ENCODE measurements around the gene ESR2.

The ESR2 gene

DNA sequence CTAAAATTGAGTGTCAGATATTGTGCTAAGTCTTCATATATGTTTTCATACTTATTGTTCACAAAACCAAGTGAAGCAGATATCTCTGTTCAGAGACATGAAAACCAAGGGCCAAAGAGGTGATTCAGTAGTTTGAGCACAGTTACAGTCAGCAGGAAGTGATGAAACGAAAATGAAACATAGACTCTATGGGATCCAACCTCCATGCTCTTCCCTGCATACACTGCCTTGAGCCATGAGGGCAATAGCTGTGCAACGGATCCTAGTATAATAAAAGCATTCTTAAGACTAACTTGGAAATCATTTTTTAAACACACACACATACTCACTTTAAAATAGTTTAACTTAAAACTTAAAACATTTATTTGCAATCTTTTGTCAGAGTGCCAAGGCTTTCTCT is 27.9 kb downstream of the ESR2 start:
- DNase-seq (ENCODE audit: low spot score): peak; percentile 24

- DNase-seq (ENCODE audit: low spot score): no peak
Observed at GRCh38 chr14:64265222-64265621, 28.9 kb downstream of the ESR2 start.

- no peak for DNase-seq (ENCODE audit: low spot score)
Observed at GRCh38 chr14:64260418-64260817, 33.8 kb downstream of the ESR2 start.

- DNase-seq (ENCODE audit: low spot score): no peak
Observed at GRCh38 chr14:64255756-64256155, 38.4 kb downstream of the ESR2 start.

- DNase-seq (ENCODE audit: low spot score): no peak
Observed at GRCh38 chr14:64253672-64254071, 40.5 kb downstream of the ESR2 start.

DNA sequence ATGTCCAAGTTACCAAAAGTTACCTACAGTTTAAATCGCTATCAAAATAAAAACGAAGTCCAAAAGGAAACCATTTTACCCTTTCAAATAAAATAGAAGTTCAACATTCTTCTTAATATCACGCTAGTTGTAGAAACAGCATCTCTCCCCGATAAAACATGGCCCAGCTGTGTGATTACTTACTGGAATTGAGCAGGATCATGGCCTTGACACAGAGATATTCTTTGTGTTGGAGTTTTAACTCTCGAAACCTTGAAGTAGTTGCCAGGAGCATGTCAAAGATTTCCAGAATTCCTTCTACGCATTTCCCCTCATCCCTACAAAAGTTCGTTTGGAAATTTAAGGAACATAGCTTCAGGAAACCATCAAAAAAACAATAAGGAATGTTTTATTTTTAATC is 44.8 kb downstream of the ESR2 start:
- no peak for DNase-seq (ENCODE audit: low spot score)

DNA sequence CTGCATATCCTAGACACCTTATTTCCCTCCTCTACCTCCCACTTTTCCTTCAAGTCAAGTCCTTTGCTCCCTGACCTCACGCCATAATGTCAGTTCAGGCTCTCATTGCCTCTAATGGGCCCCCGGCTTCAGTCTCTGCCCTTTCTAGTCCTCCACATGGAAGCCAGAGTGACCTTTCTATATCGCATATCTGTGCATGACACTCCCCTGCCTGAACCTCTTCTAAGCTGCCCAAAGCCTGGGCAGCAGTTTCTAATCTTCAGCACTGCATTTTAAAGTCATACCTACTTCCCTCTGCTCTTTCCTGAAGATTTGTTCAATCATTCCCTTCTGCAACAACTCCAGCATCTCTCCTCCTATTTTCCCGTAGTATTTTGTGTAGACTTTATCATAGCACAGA is 45.5 kb downstream of the ESR2 start:
- DNase-seq (ENCODE audit: low spot score): no peak

GRCh38 chr14:64247195-64247594 is 47.0 kb downstream of the ESR2 start:
- no peak for DNase-seq (ENCODE audit: low spot score)

DNA sequence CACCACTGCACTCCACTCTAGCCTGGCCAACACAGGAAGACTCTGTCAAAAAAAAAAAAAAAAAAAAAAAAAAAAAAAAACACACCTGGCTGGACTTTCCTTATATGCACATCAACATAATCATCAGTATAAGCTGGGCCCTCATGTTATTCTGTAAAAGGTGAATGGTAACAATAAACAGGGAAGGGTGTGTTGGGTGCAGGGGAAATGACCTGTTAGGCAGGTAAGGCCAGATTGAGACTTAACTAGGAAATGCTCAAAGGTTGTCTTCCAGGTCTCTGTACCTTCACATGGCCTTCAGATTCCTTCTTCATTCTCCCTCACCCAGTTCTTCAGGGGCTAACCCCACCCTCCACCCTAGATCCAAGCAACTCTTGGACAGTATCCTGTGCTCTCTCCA is 47.5 kb downstream of the ESR2 start:
- DNase-seq (ENCODE audit: low spot score): no peak

GRCh38 chr14:64245491-64245890 is 48.7 kb downstream of the ESR2 start:
- DNase-seq (ENCODE audit: low spot score): no peak

DNA sequence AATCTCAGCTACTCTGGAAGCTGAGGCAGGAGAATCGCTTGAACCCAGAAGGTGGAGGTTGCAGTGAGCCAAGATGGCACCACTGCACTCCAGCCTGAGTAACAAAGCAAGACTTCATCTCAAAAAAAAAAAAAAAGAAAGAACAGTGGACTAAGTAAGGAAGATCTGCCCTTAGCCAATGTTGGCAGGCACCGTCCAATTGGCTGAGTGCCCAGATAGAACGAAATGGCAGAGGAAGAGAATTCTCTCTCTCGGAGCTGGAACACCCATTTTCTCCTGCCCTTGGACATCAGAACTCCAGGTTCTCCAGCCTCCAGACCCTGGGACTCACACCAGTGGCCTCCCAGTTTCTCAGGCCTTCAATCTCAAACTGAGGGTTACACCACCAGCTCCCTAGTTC is 49.9 kb downstream of the ESR2 start:
- no peak for DNase-seq (ENCODE audit: low spot score)

GRCh38 chr14:64238631-64239030 is 55.5 kb downstream of the ESR2 start:
- DNase-seq (ENCODE audit: low spot score): no peak

DNA sequence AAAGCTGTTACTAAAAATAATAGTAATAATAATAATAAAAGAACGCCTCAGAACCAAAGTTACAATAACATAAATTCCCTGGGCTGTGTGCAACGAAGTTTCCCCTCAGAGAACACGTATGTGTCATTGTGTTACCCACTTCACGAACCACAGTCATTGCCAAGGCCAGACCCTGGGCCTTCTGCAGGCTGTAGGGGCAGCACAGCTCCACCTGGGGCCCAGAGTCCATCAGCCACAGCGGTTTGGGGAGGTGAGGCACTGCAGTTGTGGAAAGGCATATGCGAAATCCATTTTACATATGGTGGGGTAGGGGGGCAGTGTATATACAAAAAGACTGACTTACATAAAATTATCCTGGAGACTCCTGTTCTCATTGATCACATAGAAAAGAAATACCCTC is 56.1 kb downstream of the ESR2 start:
- DNase-seq (ENCODE audit: low spot score): no peak

DNA sequence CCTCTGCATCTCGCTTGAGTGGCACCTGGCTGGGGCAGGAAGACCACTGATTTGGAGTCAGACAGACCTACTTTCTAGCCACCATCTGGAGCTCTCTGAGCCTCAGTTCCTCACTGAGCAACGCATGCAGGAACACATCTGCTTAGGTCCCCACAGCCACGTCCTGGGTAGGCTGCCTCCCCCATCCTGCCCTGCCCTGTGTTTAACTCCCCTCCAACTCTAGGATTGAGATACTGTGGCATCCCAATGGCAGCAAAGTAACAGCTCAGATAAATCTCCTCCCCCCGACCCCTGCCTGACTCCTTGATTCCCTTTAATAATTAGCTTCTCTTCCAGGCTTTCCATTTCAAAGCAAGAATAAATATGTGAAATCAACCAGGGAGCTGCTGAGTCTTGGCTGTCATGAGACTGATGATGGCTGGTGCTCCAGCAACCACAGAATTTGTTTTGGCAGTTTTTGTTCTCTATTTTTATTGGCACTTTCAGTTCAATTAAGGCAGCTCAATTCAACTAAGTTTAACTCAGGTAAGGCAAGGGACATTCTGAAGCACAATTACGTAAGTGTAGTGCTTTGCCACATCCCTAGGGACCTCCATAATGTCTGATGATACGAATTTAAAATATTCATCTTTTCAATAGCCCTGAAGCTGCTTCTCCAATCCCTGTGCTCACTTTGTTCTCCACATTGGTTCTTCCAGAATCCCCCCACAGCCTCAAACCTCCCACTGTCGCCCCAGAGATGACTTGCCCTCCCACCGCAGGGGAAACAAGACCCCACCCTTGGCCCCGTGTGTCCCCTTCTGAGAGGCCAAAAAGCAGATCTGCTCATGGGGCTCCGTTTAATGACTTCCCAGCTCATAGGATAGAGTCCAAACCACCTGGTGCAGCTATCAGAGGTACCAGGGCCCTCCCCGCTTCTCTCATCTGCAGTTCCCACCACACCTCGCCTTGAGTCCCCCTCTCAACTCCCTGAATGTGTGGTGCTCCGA is 58.2 kb downstream of the ESR2 start:
- no peak for DNase-seq (ENCODE audit: low spot score)

- no peak for DNase-seq (ENCODE audit: low spot score)
Observed at GRCh38 chr14:64234877-64235651, 59.1 kb downstream of the ESR2 start.

DNA sequence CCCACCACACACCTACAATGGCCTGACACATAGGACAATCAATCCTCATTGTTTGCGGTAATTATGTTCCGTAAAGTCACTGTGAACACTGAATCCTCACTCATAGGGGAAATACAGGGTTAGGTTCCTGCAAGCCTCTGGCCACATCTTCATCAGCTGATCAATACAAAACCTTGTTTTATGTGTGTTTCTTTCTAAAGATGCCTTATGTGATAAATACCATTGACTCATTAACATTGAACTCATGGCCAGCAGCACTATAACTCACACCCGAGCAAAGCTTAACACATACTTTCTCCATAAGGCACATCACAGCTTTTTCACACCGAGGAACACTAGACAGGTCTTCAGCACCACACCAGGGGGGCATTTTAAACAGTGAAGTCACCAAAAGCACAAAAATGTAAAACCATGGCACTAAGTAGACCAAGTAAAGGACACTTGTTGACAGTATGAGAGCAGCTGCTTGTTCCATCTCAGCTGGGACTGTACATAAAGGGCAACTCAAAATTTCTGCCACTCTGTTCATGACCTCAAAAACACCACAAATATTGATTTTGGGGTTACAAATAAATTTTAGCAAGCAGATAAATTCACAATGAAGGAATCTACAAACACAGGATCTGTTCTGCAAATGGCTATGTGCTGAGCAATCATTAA is 60.5 kb downstream of the ESR2 start:
- no peak for DNase-seq (ENCODE audit: low spot score)

DNA sequence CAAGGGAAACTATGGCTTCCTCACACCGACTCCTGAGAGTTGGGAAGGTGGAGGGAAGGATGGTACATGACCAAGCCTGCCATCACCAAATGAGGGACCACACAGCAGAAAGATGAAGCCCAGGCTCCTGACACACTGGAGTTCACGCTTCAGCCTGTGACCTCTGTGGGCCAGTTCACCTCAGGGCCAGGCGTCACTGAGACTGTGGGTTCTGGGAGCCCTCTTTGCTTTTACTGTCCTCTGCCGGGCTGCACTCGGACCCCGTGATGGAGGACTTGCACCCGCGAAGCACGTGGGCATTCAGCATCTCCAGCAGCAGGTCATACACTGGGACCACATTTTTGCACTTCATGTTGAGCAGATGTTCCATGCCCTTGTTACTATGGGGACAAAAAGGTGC is 61.2 kb downstream of the ESR2 start:
- no peak for DNase-seq (ENCODE audit: low spot score)

- DNase-seq (ENCODE audit: low spot score): peak; percentile 78
Observed at GRCh38 chr14:64232095-64232838, 61.9 kb downstream of the ESR2 start.

GRCh38 chr14:64229489-64229888 is 64.7 kb downstream of the ESR2 start:
- DNase-seq (ENCODE audit: low spot score): no peak

DNA sequence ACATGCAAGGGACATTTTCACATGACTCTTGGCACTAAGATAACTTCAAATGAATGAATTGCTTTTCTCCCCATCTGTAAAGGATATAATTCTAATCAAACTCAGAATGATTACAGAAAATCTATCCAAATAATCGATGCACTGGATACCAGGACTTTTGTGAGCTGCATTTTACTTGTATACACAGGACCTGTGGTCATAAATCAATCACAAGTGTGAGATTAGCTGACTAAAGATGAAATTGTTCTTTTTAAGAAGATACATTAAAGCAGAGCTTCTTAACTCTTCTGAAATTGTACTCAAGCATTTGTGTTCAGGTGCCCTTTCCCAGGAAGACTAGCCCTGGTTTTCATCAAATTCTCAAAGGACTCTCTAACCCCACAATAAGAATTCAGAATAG is 66.3 kb downstream of the ESR2 start:
- DNase-seq (ENCODE audit: low spot score): no peak

DNA sequence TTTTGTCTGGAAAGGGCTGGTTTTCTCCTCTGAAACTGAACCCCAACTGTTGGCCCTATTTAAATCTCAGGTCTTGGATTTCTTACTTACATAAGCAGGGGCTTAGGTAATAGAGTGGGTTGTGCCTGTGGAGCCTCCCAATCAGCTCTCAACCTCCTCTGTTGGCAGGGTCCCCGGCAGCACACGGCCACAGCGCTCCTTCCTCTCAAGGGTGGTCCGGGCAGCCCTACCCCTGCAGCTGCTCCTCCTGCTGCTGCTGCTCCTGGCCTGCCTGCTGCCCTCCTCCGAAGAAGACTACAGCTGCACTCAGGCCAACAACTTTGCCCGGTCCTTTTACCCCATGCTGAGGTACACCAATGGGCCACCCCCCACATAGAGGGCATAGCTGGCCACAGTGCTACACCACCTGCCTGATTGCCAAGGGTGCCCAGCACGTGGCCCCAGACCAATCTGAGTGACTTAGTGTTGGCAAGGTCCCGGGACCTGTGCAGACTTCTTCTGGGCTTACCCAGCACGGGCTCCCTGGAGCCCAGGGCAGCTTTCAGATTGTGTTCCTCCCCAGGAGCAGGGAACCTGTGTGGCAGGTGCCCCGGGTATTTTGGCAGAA is 68.9 kb downstream of the ESR2 start:
- DNase-seq (ENCODE audit: low spot score): no peak

Measured in activated CD4-positive, alpha-beta T cell treated with anti-CD3 and anti-CD28 coated beads, Interleukin-2, Interleukin-4, amounts not matched to agents 100 ng/mL and 50 ng/mL, durations not matched to agents 16 hours and 8 hours (primary cell).